SHP77 (cell line): ENCODE data around the gene OR7A10.

Experiments used
- DNase-seq, 2 experiments: peaks; one replicate each; lab custom pipeline; 2025; lab: John Stamatoyannopoulos, UW

Gene OR7A10

GRCh38 chr19:14848822-14849221 is at the start of gene OR7A10:
Gene OR7A10, minus strand, starts transcription at chr19:14848922. Its CDS starts 7,045 bp downstream, at chr19:14841877.
- DNase-seq = no peak

DNA sequence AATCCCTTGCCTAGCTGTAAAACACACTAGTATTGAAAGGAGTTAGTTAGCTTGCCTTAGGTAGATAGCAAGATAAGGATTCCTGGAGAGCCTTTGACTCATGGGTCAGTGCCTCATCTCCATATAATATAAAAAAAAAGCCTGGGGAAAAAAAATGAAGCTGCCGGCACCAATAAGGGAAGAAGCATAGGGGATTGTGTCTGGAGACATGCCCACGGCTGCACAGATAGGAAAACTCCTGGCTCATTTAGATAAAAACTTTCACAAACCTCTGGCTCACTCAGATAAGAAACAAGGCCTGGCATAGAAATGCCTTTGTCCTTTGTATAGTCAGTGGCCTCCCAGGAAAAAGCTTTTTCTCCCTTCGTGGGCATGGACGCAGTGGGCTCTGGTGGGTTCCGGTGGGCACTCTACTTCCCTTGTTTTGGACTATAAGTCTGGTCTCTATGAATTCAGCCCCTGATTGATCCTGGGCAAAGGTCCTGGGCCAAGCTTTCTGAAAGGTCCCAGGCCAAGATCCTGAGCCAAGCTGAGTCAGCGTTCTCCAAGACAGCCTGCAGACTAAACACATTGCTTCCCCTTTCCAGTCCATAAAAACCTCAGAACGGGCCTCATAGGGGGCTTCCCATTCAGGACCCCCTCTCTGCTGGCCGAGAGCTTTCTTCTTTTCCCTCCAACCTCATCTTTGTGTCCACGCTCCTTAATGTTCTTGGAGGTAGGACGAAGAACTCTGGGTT is 42.1 kb upstream of the OR7A10 start:
- DNase-seq = no peak

- no peak for DNase-seq
Observed at GRCh38 chr19:14889994-14890642, 41.4 kb upstream of the OR7A10 start.

DNA sequence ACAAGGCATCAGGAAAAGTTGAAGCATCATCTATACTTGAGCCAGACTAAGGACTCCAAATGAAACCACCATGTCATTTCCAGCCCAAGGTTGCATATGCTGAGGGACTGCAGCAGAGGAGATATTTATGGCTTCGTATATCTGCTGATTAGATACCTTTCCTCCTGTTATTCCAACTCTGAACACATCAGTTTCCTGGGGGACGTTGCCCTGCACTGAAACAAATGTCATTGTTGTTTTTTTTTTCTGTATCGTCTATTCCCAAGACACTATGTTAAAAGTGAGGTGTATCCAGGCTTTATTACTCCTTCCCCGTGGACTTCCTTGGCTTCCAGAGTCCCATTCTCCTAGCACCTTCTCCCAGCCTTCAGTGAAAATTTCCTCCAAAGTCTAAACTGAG is 37.3 kb upstream of the OR7A10 start, which contains the start of gene OR7A17:
TSS of gene OR7A17 (minus strand) at position 101 of the 400 bp plus-strand sequence. CDS start 4,777 bp downstream, outside the sequence.
- no peak for DNase-seq

GRCh38 chr19:14871619-14872230 is 23.0 kb upstream of the OR7A10 start:
- no peak for DNase-seq

DNA sequence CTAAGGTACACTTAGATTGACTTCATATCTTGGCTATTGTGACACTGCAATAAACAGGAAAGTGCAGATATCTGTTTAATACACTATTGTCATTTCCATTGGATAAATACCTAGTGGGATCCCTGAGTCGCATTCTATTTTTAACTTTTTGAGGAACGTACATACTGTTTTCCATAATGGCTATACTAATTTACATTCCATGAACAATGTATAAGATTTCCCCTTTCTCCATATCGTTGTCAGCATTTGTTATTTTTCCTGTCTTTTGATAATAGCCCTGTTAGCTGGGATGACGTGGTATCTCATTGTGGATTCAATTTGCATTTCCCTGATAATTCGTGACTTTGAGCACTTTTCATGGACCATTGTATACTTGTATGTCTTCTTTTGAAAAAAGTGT is 19.8 kb upstream of the OR7A10 start:
- DNase-seq = no peak

GRCh38 chr19:14843578-14843977 is 5.1 kb downstream of the OR7A10 start:
- DNase-seq = no peak

- DNase-seq = no peak
Observed at GRCh38 chr19:14843169-14843568, 5.6 kb downstream of the OR7A10 start.

- no peak for DNase-seq
Observed at GRCh38 chr19:14840206-14840605, 8.5 kb downstream of the OR7A10 start.

GRCh38 chr19:14837391-14837790 is 11.3 kb downstream of the OR7A10 start:
- DNase-seq = no peak

- DNase-seq = no peak
Observed at GRCh38 chr19:14835011-14835410, 13.7 kb downstream of the OR7A10 start, which contains the start of the genes OR7A5 and OR7C1. Gene OR7A5, minus strand, starts transcription at chr19:14835185. Its CDS starts 6,944 bp downstream, at chr19:14828241. Gene OR7C1, minus strand, starts transcription at chr19:14835185. Its CDS starts 35,049 bp downstream, at chr19:14800136.

- no peak for DNase-seq
Observed at GRCh38 chr19:14830702-14831101, 18.0 kb downstream of the OR7A10 start.

DNA sequence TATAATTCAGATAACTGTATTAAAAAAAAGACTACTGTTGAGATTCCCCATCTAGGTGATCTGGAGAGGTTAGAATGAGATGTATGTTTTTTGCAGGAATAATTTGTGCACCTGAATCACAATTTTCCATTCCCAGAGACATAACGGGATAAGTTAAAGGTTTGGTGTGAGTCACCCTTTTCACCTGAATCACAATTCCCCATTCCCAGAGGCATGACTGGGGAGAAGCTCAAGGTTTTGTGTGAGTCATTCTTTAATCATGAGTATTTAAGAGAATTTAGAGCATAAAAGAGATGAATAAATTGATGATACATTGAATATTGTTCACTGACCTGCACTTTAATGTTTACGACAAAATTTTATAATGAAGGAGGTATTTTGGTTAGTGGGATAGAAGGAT is 22.7 kb downstream of the OR7A10 start:
- no peak for DNase-seq

GRCh38 chr19:14821937-14822336 is 26.8 kb downstream of the OR7A10 start:
- no peak for DNase-seq

GRCh38 chr19:14818588-14818987 is 30.1 kb downstream of the OR7A10 start:
- no peak for DNase-seq

DNA sequence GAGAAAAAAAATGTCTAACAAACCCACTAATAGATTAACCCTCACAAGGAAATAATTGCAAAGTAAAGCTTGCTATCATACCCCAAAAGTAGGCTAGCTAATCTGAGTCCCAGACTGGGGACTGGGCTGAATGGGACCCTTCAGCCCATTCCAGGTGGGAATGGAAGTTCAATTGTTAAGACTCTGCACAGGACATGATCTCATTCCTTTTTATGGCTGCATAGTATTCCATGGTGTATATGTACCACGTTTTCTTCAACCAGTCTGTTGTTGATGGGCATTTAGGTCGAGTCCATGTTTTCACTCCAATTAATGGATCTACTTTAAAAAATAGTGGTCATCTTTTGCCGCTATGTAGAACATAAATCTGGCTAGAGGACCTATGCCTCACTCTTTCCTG is 31.7 kb downstream of the OR7A10 start:
- no peak for DNase-seq

- no peak for DNase-seq
Observed at GRCh38 chr19:14814982-14815652, 33.6 kb downstream of the OR7A10 start.

GRCh38 chr19:14809272-14810057 is 39.3 kb downstream of the OR7A10 start:
- no peak for DNase-seq

GRCh38 chr19:14804765-14805164 is 44.0 kb downstream of the OR7A10 start:
- no peak for DNase-seq

DNA sequence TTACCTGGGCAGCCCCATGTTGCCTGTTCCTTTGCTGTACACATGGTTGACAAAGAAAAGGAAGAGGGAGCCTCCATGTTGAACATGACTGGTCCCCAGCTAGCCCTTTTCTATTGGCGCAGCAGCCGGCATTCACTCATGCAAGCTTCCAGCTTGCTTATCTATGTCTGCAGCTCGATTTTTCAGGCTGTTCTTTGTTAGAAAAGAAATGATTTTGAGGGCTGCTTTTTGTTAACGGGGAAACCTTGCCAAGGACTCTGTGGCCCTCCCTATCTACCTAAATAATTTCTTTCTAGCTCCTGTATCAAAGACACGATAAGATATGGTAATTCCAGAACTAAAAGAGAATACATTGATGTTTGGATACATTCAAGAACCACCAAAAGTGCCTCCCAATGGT is 50.0 kb downstream of the OR7A10 start:
- no peak for DNase-seq

GRCh38 chr19:14796021-14796420 is 52.7 kb downstream of the OR7A10 start:
- no peak for DNase-seq
